Memory B cell (primary cell): ENCODE results near the gene HCN4.
"Not testable (repeated sequence)": the region's sequence is repeated elsewhere in the genome, so short reads cannot be mapped to it uniquely, and the experiment has no call there.

Source experiments
- ATAC-seq: fragments of 150-1000 bp; cut with Tn5 transposase; 2 replicates; pipeline ENCODE4 v1.10.0; 2021; ENCODE audit warnings: low read depth, mild to moderate bottlenecking, moderate library complexity
- DNase-seq, 2 donors: peaks; one replicate each; pipeline ENCODE4 v3.0.0; 2022; ENCODE audit warnings: low spot score in 2 of 2
- H3K27ac Mint-ChIP-seq: one replicate; pipeline ENCODE4 v1.8.0; 2022; ENCODE audit warnings: mild to moderate bottlenecking, moderate library complexity, mixed read lengths
- H3K27me3 Mint-ChIP-seq: one replicate; pipeline ENCODE4 v1.8.0; 2022; ENCODE audit warnings: mixed read lengths
- H3K36me3 Mint-ChIP-seq: one replicate; pipeline ENCODE4 v1.8.0; 2022; ENCODE audit warnings: mild to moderate bottlenecking, mixed read lengths
- H3K4me1 Mint-ChIP-seq: one replicate; pipeline ENCODE4 v1.8.0; 2022; ENCODE audit warnings: mixed read lengths
- H3K4me3 Mint-ChIP-seq: one replicate; pipeline ENCODE4 v1.8.0; 2022; ENCODE audit warnings: mild to moderate bottlenecking, moderate library complexity, mixed read lengths
- H3K9me3 Mint-ChIP-seq: one replicate; pipeline ENCODE4 v1.8.0; 2022; ENCODE audit warnings: mixed read lengths

The HCN4 gene

DNA sequence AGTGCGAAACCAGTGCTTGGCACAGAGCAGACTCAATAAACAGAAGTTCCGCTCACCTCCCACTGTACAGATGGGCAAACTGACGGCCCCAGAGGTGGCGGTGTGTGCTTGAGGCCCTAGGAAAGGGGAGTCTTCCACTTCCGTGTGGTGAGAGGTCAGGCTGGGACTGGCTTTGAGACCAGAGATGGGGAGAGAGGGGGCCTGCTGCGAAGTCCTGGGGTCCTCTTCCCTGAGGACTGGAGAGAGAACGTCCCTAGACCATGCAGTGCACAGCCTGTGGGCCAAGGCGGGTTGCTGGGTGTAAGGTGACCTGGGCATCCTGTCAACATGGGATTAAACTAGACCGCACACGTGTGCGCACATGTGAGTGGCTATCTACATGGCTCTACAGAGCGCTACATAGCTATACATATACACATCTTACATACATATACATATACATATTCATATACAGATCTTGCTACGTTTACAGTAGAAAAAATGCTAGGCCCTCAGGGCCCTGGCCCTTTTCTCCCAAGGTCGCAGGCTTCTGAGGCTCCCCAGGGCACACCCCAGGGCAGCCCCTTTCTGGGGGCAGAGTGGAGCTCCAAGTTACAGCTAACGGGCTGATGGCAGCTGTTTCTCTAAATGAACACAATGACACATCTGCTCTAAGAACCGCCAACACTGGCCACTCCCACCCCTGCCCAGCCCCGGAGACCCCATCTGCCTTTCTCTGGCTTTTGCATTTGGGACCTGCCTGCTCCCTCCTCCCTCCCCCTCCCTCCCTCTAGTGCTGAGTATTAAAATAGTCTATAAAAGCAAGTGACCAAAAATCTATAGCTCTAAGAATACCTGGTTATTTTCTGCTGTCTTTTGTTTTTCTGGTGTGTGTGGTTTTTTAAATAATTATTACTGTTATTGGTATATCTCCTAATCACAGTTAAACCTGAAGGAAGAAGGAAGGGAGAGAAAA is 47.0 kb downstream of the HCN4 start:
- Mint-ChIP-seq H3K36me3 (no peaks in the 10 kb centered on the region), H3K27me3 (peaks cover 9% of the 10 kb centered on the region), H3K9me3 (no peaks in the 10 kb centered on the region), H3K4me3 (no peak overlapping the region), H3K27ac (peak overlapping the region; percentile 60), H3K4me1 (peaks cover 14% of the 10 kb centered on the region)
- DNase-seq = no peak
- no peak for ATAC-seq

DNA sequence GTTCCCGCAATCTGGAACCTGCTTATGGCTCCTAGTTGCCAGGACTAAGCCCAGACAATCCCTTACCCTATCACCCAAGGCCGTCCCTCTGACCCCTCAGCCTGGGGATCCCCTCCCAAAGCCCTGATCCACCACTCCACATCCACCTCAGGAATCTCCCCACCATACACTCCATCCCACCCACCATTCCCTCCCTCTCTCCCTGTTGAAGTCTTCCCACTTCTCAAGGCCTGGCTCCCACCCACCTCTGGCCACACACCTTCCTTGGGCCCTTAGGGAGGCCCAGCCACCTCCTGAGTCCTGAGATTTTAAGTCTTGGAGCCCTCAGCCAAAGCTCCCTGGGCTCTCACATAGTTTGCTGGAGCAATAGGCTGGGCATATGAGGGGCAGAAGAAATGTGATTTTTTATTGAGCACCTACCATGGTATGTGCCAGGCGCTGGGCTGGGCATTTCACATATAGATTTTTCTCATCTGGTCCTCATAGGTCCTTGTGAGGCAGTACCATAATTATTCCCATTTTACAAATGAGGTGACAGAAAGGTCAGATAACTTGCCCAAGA is 48.1 kb downstream of the HCN4 start:
- DNase-seq = no peak
- H3K4me3 Mint-ChIP-seq = no peak overlapping the region
- H3K27ac Mint-ChIP-seq = no peak overlapping the region
- no peaks in the 10 kb centered on the region for H3K36me3 Mint-ChIP-seq
- H3K4me1 Mint-ChIP-seq = peaks cover 14% of the 10 kb centered on the region
- H3K9me3 Mint-ChIP-seq = no peaks in the 10 kb centered on the region
- ATAC-seq = no peak
- peaks cover 9% of the 10 kb centered on the region for H3K27me3 Mint-ChIP-seq

GRCh38 chr15:73319460-73320245 is 49.1 kb downstream of the HCN4 start:
- peak overlapping the region; percentile 0 for H3K4me3 Mint-ChIP-seq
- H3K27ac Mint-ChIP-seq = peak overlapping the region; percentile 4
- no peaks in the 10 kb centered on the region for H3K9me3 Mint-ChIP-seq
- H3K4me1 Mint-ChIP-seq = peaks cover 14% of the 10 kb centered on the region
- H3K36me3 Mint-ChIP-seq = no peaks in the 10 kb centered on the region
- ATAC-seq (no peak), DNase-seq (no peak)
- H3K27me3 Mint-ChIP-seq = peaks cover 9% of the 10 kb centered on the region

- Mint-ChIP-seq H3K27me3 (peaks cover 9% of the 10 kb centered on the region), H3K4me1 (peaks cover 14% of the 10 kb centered on the region), H3K36me3 (no peaks in the 10 kb centered on the region), H3K9me3 (no peaks in the 10 kb centered on the region), H3K4me3 (peak overlapping the region; percentile 40), H3K27ac (peak overlapping the region; percentile 15)
- peak; percentile 46 to 53 for DNase-seq
- ATAC-seq = peak; percentile 86
Observed at GRCh38 chr15:73318463-73319351, 50.1 kb downstream of the HCN4 start.

DNA sequence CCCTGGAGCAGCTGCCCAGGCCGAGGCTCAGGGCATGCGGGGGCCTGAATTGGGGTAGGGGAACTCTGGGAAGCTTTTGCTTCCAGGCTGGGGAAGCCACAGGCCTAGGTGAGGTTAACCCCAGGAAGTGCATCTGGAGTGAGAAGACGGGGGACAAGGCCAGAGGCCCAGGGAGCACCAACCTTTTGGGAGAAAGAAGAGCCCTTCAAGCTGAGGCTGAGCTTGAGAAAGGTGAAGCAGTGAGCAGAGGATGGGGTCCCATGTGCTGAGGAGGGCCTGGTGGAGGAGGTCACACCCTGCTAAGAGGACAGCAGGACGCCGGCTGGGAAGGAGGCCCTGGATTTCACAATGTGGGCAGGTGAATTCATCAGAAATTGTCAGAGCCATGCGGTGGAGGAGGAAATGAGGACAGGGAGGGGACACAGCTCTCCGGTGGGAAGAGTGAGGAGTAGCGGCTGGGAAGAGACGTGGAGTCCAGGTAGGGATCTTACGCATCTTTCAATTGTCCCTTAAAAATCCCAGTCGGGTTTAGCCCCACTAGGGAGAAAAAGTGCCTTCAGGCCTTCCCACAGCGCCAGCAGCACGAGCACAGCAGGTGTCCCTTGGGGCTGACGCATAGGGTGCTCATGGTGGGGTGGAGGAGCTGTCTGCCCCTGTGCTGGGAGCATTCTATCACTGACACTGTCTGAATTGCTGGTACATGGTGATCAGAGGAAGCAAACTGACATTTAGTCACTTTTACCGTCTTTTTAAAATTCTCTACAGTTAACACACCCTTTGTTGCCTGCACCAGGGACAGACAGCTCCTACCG is 50.9 kb downstream of the HCN4 start:
- H3K27me3 Mint-ChIP-seq = peaks cover 9% of the 10 kb centered on the region
- peak overlapping the region; percentile 40 for H3K4me3 Mint-ChIP-seq
- H3K4me1 Mint-ChIP-seq = peaks cover 14% of the 10 kb centered on the region
- DNase-seq (no peak), ATAC-seq (peak; percentile 16)
- peak overlapping the region; percentile 15 for H3K27ac Mint-ChIP-seq
- H3K9me3 Mint-ChIP-seq = no peaks in the 10 kb centered on the region
- no peaks in the 10 kb centered on the region for H3K36me3 Mint-ChIP-seq

GRCh38 chr15:73313861-73314260 is 54.9 kb downstream of the HCN4 start:
- ATAC-seq (no peak), DNase-seq (no peak)
- no peak overlapping the region for H3K27ac Mint-ChIP-seq
- H3K9me3 Mint-ChIP-seq = no peaks in the 10 kb centered on the region
- no peak overlapping the region for H3K4me3 Mint-ChIP-seq
- H3K27me3 Mint-ChIP-seq = peaks cover 8% of the 10 kb centered on the region
- H3K4me1 Mint-ChIP-seq = peaks cover 10% of the 10 kb centered on the region
- H3K36me3 Mint-ChIP-seq = peaks cover 1% of the 10 kb centered on the region

- DNase-seq = no peak
- ATAC-seq = no peak
- Mint-ChIP-seq H3K9me3 (no peaks in the 10 kb centered on the region), H3K27me3 (peaks cover 2% of the 10 kb centered on the region), H3K36me3 (peaks cover 4% of the 10 kb centered on the region), H3K4me1 (peaks cover 5% of the 10 kb centered on the region), H3K4me3 (no peak overlapping the region), H3K27ac (no peak overlapping the region)
Observed at GRCh38 chr15:73308305-73308704, 60.5 kb downstream of the HCN4 start.

GRCh38 chr15:73305331-73306211 is 63.2 kb downstream of the HCN4 start:
- H3K36me3 Mint-ChIP-seq = peaks cover 16% of the 10 kb centered on the region
- H3K9me3 Mint-ChIP-seq = no peaks in the 10 kb centered on the region
- H3K27me3 Mint-ChIP-seq = no peaks in the 10 kb centered on the region
- no peak overlapping the region for H3K27ac Mint-ChIP-seq
- peak; percentile 41 for ATAC-seq
- H3K4me3 Mint-ChIP-seq = no peak overlapping the region
- no peak for DNase-seq
- peaks cover 5% of the 10 kb centered on the region for H3K4me1 Mint-ChIP-seq

DNA sequence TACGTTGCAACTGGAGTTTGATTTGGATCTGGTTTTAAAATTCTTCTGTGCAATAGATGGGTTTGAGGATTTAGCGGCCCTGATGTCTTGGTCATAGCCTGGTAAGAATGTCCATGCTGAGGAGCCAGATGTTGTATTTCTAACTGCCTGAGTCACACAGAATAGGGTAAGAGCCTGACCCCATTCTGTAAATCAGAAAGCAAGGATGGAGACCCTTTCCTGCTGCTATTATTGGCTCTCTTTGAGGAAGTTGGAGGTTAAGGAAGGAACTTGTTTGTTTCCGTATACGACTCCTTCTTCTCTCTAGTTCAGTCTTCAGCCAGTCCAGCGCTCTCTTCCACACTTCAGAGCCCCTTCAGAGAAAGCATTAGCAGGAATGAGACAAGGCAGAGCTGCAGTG is 65.1 kb downstream of the HCN4 start:
- Mint-ChIP-seq H3K4me3 (no peak overlapping the region), H3K4me1 (peaks cover 5% of the 10 kb centered on the region), H3K27ac (no peak overlapping the region), H3K27me3 (no peaks in the 10 kb centered on the region), H3K9me3 (no peaks in the 10 kb centered on the region), H3K36me3 (peaks cover 16% of the 10 kb centered on the region)
- no peak for ATAC-seq
- no peak for DNase-seq

DNA sequence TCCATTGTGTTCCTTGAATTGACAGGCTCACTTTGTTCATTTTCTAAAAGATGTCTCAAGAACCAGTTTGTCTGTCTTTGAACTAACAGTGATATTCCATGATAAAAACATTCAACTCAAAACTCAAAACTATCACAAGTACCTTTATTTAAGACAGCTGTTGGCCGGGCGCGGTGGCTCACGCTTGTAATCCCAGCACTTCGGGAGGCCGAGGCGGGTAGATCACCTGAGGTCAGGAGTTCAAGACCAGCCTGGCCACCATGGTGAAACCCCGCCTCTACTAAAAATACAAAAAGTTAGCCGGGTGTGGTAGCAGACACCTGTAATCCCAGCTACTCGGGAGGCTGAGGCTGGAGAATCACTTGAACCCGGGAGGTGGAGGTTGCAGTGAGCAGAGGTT is 68.5 kb downstream of the HCN4 start:
- not testable (repeated sequence) for H3K27ac Mint-ChIP-seq, H3K4me1 Mint-ChIP-seq, H3K9me3 Mint-ChIP-seq, DNase-seq, ATAC-seq, H3K27me3 Mint-ChIP-seq, H3K4me3 Mint-ChIP-seq
- peaks cover 22% of the 10 kb centered on the region for H3K36me3 Mint-ChIP-seq

GRCh38 chr15:73298522-73299245 is 70.1 kb downstream of the HCN4 start:
- no peaks in the 10 kb centered on the region for H3K9me3 Mint-ChIP-seq
- H3K4me3 Mint-ChIP-seq = no peak overlapping the region
- peaks cover 4% of the 10 kb centered on the region for H3K4me1 Mint-ChIP-seq
- no peak overlapping the region for H3K27ac Mint-ChIP-seq
- H3K27me3 Mint-ChIP-seq = no peaks in the 10 kb centered on the region
- DNase-seq (no peak), ATAC-seq (no peak)
- H3K36me3 Mint-ChIP-seq = peaks cover 23% of the 10 kb centered on the region
